Motor neuron (in vitro differentiated cells): ENCODE results near the gene XKR7. TPM values are rescaled to one million over a fixed set of nuclear protein-coding genes. Genes with fewer than 3 reads are reported as not detected.

ENCODE experiments used
- ATAC-seq, 8 experiments: fragments of 200-7000 bp; cut with Tn5 transposase; replicated peaks in 6 of 8; 2 replicates each; pipeline ENCODE4 v1.8.0; 2021; ENCODE audit warnings: mild to moderate bottlenecking in 8 of 8, moderate library complexity in 8 of 8
- H3K27ac ChIP-seq, 2 donors: fragments of 250-450 bp; sonication (Bioruptor Pico); 2 replicates each; pipeline ENCODE4 v1.9.0; 2021; ENCODE audit warnings: antibody characterized with exemption in 2 of 2, mild to moderate bottlenecking in 2 of 2, moderate library complexity in 1 of 2
- H3K4me1 ChIP-seq, 2 donors: fragments of 250-450 bp; sonication (Bioruptor Pico); replicated peaks in 1 of 2; 2 replicates each; pipeline ENCODE4 v1.6.1; 2021; ENCODE audit warnings: antibody characterized with exemption in 2 of 2, mild to moderate bottlenecking in 2 of 2, moderate library complexity in 1 of 2
- H3K4me3 ChIP-seq, 5 donors: fragments of 250-450 bp; sonication (Bioruptor Pico); 2 replicates each; pipeline ENCODE4 v1.9.0; 2021; ENCODE audit warnings: antibody characterized with exemption in 5 of 5, mild to moderate bottlenecking in 5 of 5, moderate library complexity in 4 of 5
- WGBS, 10 experiments: fragments of 450-650 bp; shearing (Covaris generic); methylation state at CpG; one replicate each; pipeline ENCODE4 v1.0.0; 2022; 5-methylcytosine and 5-hydroxymethylcytosine counted together
- in situ Hi-C, 9 experiments: fragments of 400-800 bp; cut with MboI; loops; one replicate each; pipeline ENCODE4 v1.15.0; 2021; ENCODE audit warnings: low sequenced_read_pairs in 9 of 9, low pct_unique_long_range_greater_than_20kb in 2 of 9; ENCODE audit not compliant: unreplicated experiment in 9 of 9
- total RNA-seq, 8 experiments: library from RNA; unstranded; fragments of 300-600 nt; gene quantifications; 2 replicates each; pipeline versions ENCODE4 v1.2.3 to v1.2.4, GENCODE V29; 2022

Gene XKR7
- total RNA-seq, 8 experiments from 2014 or later, result 0.13 to 35.6 (median 9.1) TPM

- Histone ChIP-seq H3K4me1 (peaks cover 4 to 26% of the 10 kb centered on the region in 2 donors), H3K27ac (peak overlapping the region; percentile 57 to 73), H3K4me3 (peak overlapping the region; percentile 59 to 91 (median 71))
- ATAC-seq, result peak; percentile 64 to 98 (median 76)
- in situ Hi-C loops, result loop anchor here in 2 of 9 experiments (25.0 kb wide), 2 partner anchors 94 to 106 kb away; partner anchors contain the start of genes DUSP15 (in 1 of the 2), HCK (in 1 of the 2) and TTLL9 (in 1 of the 2)
- 0% methylated on average over 1 to 2 of the region's 57 CpGs; no CpG with 5 or more reads in 7 of the 10 experiments for WGBS, 10 experiments
These were observed 558 bp downstream of the XKR7 start for GRCh38 chr20:31968291-31969126.

DNA sequence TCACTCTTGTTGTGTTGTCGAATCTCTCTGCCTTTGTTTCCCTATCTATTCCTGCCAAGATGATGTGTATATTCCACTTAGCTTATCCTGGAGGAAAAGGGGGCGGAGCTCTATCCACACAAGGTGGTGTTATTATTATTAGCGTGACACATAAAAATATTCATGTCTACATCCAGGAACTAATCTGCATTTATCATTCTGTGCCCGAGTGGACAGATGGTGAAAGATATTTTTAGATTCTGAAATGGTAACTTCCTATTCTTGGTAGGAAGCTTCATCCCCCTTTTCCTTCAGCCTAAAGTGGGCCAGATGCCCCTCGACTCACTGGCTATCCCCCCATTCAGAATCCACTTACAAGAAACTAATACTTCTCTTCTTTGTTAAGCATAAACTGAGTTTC lies 2.0 kb downstream of the XKR7 start:
- H3K4me3 ChIP-seq, result peak overlapping the region; percentile 59 to 91 (median 71)
- ATAC-seq, result no peak
- peaks cover 14 to 28% of the 10 kb centered on the region in 2 donors for H3K4me1 ChIP-seq
- H3K27ac ChIP-seq, result no peak overlapping the region
- 0 to 59% (median 37%) methylated on average over 1 to 5 of the region's 5 CpGs for WGBS, 10 experiments
- in situ Hi-C loops, result loop anchor here in 2 of 9 experiments (25.0 kb wide), 2 partner anchors 92 to 108 kb away; partner anchors contain the start of genes DUSP15 (in 1 of the 2), HCK (in 1 of the 2) and TTLL9 (in 1 of the 2)

GRCh38 chr20:31972471-31973021 lies 4.6 kb downstream of the XKR7 start:
- Histone ChIP-seq H3K4me1 (peaks cover 16 to 26% of the 10 kb centered on the region in 2 donors), H3K4me3 (no peak overlapping the region), H3K27ac (no peak overlapping the region)
- no peak for ATAC-seq
- WGBS, 10 experiments, result 0 to 68% (median 40%) methylated on average over 1 to 4 of the region's 4 CpGs; no CpG with 5 or more reads in 3 of the 10 experiments
- in situ Hi-C loops, result loop anchor here in 2 of 9 experiments (25.0 kb wide), 2 partner anchors 90 to 110 kb away; partner anchors contain the start of genes DUSP15 (in 1 of the 2), HCK (in 1 of the 2) and TTLL9 (in 1 of the 2)

DNA sequence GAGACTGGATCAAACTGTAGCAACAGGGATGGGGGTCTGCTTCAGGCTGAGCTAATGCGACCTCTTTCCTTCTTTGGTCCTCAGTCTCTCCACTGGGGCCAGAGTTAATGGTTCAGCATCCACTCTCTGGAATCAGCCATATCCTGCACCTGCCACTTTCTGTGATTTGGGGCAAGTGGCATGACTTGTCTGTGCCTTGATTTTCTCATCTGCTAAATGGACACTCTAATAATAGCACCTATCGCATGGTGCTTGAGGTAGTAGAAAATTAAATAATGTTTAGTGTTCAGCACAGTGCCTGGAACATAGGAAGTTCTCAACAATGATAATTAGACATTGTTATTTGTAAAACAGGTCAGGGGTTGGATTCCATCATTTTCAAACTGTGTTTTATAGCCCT lies 6.3 kb downstream of the XKR7 start:
- WGBS, 10 experiments, result 33 to 100% (median 65%) methylated on average over 1 to 2 of the region's 2 CpGs; no CpG with 5 or more reads in 4 of the 10 experiments
- ATAC-seq, result no peak
- peak overlapping the region in 1 of 5 donors; percentile 18 for H3K4me3 ChIP-seq
- peaks cover 16 to 26% of the 10 kb centered on the region in 2 donors for H3K4me1 ChIP-seq
- peak overlapping the region in 1 of 2 donors; percentile 47 for H3K27ac ChIP-seq
- in situ Hi-C loops, result loop anchor here in 2 of 9 experiments (25.0 kb wide), 2 partner anchors 88 to 112 kb away; partner anchors contain the start of genes DUSP15 (in 1 of the 2), HCK (in 1 of the 2) and TTLL9 (in 1 of the 2)

DNA sequence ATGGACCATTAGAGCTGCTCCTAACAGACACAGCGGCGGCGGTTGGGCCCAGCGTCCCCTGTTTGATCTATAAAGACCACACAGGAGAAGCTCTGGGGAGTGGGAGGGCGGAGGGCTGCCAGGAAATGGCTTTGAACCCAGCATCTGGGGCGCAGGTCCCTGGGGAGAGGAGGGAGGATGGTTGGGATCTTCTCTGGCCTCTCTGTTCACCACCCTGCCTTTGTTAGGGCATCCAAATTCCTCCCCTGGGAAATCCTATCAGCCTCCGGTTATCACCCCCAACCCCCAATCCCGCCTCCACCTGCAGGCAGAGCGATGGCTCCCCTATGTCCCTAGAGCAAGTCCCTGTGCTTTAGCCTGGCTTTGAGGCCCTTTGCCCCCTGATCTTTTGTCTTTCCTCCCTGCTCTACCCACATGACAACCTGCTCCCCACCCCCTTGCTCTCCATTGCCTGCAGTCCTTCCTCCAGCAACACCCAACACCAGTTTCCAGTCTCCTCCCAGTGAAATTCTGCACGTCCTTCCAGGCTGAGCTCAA lies 7.1 kb downstream of the XKR7 start:
- peak in 7 of 8 experiments; percentile 58 to 77 (median 72) for ATAC-seq
- in situ Hi-C loops, result loop anchor here in 2 of 9 experiments (25.0 kb wide), 2 partner anchors 87 to 113 kb away; partner anchors contain the start of genes DUSP15 (in 1 of the 2), HCK (in 1 of the 2) and TTLL9 (in 1 of the 2)
- Histone ChIP-seq H3K4me1 (peaks cover 16 to 25% of the 10 kb centered on the region in 2 donors), H3K27ac (peak overlapping the region; percentile 47 to 73), H3K4me3 (peak overlapping the region in 3 of 5 donors; percentile 1 to 18 (median 17))
- 0 to 13% (median 8%) methylated on average over 1 to 4 of the region's 10 CpGs; no CpG with 5 or more reads in 6 of the 10 experiments for WGBS, 10 experiments

DNA sequence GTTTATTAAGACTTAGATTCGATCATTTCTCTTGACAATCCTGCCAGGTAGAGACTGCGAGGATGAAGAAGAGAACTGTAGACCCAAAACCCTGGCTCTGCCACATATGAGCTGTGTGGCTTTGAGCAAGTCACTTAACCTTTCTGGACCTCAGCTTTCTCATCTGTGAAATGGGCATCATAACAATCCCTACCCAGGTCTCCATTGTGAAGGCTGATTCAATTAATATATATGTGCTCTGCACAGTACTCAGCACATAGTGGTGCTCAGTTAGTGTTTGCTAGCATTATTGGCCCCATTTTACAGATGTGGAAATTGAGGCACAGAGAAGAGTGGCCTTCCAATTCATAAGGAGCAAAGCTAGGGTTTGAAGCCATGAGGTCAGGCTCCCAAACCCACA lies 7.9 kb downstream of the XKR7 start:
- peaks cover 16% of the 10 kb centered on the region in 2 donors for H3K4me1 ChIP-seq
- no peak for ATAC-seq
- 23 to 94% (median 71%) methylated on average over 2 of the region's 2 CpGs; no CpG with 5 or more reads in 4 of the 10 experiments for WGBS, 10 experiments
- no peak overlapping the region for H3K4me3 ChIP-seq
- in situ Hi-C loops, result no loop called here
- no peak overlapping the region for H3K27ac ChIP-seq

DNA sequence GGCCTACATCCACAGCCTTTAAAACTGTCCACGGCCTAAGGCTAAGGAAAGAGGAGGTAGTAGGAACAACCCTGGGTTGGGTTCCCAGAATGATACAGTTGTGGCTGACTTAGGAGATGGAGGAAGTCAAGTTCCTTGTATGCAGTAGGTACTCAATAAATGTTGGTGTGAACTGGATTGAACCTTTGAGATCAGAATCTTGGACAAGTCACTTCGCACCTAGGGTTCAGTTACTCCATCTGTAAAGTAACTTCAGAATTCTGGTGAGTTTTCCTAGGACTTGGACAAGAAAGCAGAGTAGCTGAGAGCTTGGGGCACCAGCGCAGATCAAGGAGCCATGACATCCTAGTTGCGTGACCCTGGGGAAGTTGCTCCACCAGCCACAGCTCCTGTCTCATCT lies 9.1 kb downstream of the XKR7 start:
- Histone ChIP-seq H3K4me1 (peaks cover 13 to 16% of the 10 kb centered on the region in 2 donors), H3K27ac (no peak overlapping the region), H3K4me3 (no peak overlapping the region)
- 0 to 100% (median 68%) methylated on average over 1 to 4 of the region's 4 CpGs; no CpG with 5 or more reads in 4 of the 10 experiments for WGBS, 10 experiments
- in situ Hi-C loops, result no loop called here
- no peak for ATAC-seq

DNA sequence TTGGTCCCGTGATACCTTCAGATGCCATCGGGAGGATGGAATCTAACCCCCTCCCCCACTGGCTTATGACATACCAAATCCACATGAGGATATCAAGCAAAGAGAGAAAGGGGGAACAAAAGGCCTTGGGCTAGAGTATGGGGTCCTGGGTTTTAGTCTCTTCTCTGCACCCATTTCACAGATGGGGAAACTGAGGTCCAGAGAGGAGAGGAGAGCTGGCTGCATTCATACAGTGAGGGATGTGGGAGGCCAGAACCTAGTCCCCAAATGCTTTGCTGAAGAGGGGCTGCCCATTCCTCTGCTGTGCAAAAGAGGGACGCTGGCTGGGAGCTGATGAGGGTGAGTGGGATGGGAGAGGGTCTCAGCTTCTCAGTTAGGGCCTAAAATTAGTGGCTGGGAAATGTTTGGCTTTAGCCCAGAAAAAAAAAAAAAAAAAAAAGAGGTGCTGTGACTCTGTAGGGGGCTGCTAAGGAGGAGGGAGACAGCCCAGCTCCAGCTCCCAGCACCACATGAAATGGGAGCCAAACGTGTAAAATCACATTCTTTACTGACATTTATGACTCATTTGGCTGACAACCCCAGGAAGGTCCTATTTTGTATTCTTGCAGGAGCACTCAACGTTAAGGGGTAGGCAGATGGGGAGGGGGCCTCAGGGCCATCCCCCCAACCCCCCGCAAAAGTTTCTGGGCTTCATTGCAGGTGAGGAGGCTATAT lies 11.9 kb downstream of the XKR7 start:
- 0 to 100% (median 70%) methylated on average over 1 to 5 of the region's 6 CpGs; no CpG with 5 or more reads in 2 of the 10 experiments for whole genome bisulfite sequencing, 10 experiments
- H3K27ac ChIP-seq, result no peak overlapping the region
- ATAC-seq, result no peak
- H3K4me1 ChIP-seq, result peaks cover 6 to 8% of the 10 kb centered on the region in 2 donors
- in situ Hi-C loops, result no loop called here
- H3K4me3 ChIP-seq, result no peak overlapping the region

GRCh38 chr20:31981784-31982183 lies 13.8 kb downstream of the XKR7 start:
- no peak overlapping the region for H3K27ac ChIP-seq
- no peaks in the 10 kb centered on the region for H3K4me1 ChIP-seq
- no peak overlapping the region for H3K4me3 ChIP-seq
- ATAC-seq, result no peak
- in situ Hi-C loops, result no loop called here
- 17 to 83% (median 69%) methylated on average over 1 to 2 of the region's 2 CpGs; no CpG with 5 or more reads in 3 of the 10 experiments for WGBS, 10 experiments

- H3K4me1 ChIP-seq, result no peaks in the 10 kb centered on the region
- H3K27ac ChIP-seq, result no peak overlapping the region
- ATAC-seq, result peak in 5 of 8 experiments; percentile 52 to 69 (median 59)
- no peak overlapping the region for H3K4me3 ChIP-seq
- 0 to 20% (median 14%) methylated on average over 1 to 3 of the region's 6 CpGs; no CpG with 5 or more reads in 4 of the 10 experiments for WGBS, 10 experiments
- in situ Hi-C loops, result no loop called here
These were observed 17.1 kb downstream of the XKR7 start for GRCh38 chr20:31984981-31985471.

DNA sequence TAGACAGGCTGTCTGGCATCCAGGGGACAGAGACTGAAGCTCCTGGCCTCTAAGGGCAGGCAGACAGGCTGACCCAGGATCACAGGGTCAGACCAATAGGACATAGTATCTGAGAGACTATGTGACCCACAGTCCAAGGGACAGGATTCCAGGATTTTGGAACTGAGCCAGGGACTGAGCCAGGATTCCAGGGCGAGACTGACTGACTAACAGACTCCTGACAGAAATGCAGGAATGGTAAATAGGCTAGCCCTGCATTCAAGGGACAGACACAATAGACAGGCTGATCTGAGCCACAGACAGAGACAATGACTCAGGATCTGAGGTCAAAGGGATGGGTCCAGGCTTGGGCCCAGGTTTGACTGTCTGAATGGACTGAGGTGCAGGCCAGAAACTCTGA lies 19.8 kb downstream of the XKR7 start:
- in situ Hi-C loops, result no loop called here
- WGBS, 10 experiments, result 0 to 33% methylated on average over 1 of the region's 1 CpG; no CpG with 5 or more reads in 8 of the 10 experiments
- H3K4me1 ChIP-seq, result no peaks in the 10 kb centered on the region
- no peak overlapping the region for H3K4me3 ChIP-seq
- ATAC-seq, result peak in 3 of 8 experiments; percentile 34 to 99 (median 99)
- no peak overlapping the region for H3K27ac ChIP-seq
